Measurements from ENCODE around the gene PITPNB.

DNA sequence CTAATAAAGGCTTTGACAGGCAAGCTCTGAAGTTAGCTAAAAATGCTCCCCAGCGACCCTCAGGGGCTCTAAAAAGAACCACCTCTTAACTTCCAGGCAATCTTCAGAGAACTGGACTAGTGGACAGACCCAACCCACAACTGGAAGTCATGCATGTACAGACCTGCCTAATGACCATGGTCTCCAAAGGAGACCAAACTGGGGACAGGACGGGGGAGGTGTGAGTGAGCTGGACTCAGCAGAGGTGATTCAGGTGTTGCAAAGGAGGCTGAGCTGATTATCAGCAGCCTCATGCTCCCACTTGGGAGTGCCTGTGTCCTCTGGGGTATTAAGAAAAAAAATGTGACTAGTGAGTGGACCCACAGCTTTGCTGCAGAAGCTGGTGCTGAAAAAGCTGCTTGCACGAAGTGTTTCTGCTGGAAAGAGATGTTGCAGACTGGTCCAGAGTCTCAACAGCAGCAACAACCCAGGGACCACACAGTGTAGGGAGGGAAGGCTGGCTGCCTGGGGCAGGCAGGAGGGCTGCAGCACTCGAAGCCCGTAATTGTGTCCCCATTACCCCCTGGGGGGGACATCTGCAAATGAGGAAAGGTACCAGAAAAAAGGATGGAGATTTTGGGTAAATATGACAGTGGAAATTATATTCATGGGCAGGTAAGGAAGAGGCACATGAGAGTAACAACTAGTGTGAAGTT, 35.3 kb downstream of the PITPNB start:
- no peak for TF ChIP-seq POLR2AphosphoS5 (IDR thresholded peaks at IDR 0.05; ENCODE audit: low read depth, low read length)
- no peak for TF ChIP-seq TAF1 (IDR thresholded peaks at IDR 0.05; ENCODE audit: borderline replicate concordance, insufficient read depth, low read length)
- TF ChIP-seq, protein P1, sequence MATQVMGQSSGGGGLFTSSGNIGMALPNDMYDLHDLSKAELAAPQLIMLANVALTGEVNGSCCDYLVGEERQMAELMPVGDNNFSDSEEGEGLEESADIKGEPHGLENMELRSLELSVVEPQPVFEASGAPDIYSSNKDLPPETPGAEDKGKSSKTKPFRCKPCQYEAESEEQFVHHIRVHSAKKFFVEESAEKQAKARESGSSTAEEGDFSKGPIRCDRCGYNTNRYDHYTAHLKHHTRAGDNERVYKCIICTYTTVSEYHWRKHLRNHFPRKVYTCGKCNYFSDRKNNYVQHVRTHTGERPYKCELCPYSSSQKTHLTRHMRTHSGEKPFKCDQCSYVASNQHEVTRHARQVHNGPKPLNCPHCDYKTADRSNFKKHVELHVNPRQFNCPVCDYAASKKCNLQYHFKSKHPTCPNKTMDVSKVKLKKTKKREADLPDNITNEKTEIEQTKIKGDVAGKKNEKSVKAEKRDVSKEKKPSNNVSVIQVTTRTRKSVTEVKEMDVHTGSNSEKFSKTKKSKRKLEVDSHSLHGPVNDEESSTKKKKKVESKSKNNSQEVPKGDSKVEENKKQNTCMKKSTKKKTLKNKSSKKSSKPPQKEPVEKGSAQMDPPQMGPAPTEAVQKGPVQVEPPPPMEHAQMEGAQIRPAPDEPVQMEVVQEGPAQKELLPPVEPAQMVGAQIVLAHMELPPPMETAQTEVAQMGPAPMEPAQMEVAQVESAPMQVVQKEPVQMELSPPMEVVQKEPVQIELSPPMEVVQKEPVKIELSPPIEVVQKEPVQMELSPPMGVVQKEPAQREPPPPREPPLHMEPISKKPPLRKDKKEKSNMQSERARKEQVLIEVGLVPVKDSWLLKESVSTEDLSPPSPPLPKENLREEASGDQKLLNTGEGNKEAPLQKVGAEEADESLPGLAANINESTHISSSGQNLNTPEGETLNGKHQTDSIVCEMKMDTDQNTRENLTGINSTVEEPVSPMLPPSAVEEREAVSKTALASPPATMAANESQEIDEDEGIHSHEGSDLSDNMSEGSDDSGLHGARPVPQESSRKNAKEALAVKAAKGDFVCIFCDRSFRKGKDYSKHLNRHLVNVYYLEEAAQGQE (IDR thresholded peaks at IDR 0.05; ENCODE audit: insufficient read depth in 1 of 2, low read depth in 2 of 2, low read length in 2 of 2) = no peak
- no peak for TF ChIP-seq SIN3A (IDR thresholded peaks at IDR 0.05; ENCODE audit: borderline replicate concordance, insufficient read depth, low read length)
